K562 (cell line): ENCODE results near the gene PRDM1. TPM values are rescaled to one million over a fixed set of nuclear protein-coding genes. Genes with fewer than 3 reads are reported as not detected.

Experiments
- DIDO1 ChIP-seq: fragments of 450-650 bp; IDR thresholded peaks from 2 replicates; pipeline ENCODE4 v1.6.1; 2016; ENCODE audit warnings: low read depth, missing biosample characterization, missing genetic modification characterization
- HDAC1 ChIP-seq, 2 experiments: fragments of 450-650 bp; IDR thresholded peaks; 2 replicates each; pipeline ENCODE4 v1.6.1; 2016 to 2017; ENCODE audit warnings: inconsistent platforms in 1 of 2, mild to moderate bottlenecking in 1 of 2, moderate library complexity in 1 of 2
- HINFP ChIP-seq: fragments of 450-650 bp; conservative IDR thresholded peaks from 2 replicates; pipeline ENCODE4 v1.6.1; 2016; ENCODE audit warnings: missing genetic modification characterization, low read depth, mild to moderate bottlenecking, control low read depth, missing compliant biosample characterization
- JUND ChIP-seq, 2 experiments: IDR thresholded peaks; 2 replicates in 1 of 2; 3 replicates in 1 of 2; pipeline ENCODE4 v1.6.1; 2011; ENCODE audit warnings: borderline replicate concordance in 2 of 2, low read depth in 2 of 2, low read length in 2 of 2, improper control_type of control experiment in 1 of 2, missing biosample characterization in 1 of 2, missing genetic modification characterization in 1 of 2, missing genetic modification reagents in 1 of 2
- MTA1 ChIP-seq: fragments of 450-650 bp; IDR thresholded peaks from 2 replicates; pipeline ENCODE4 v1.6.1; 2017; ENCODE audit warnings: borderline replicate concordance
- NCOR1 ChIP-seq: fragments of 450-650 bp; IDR thresholded peaks from 2 replicates; pipeline ENCODE4 v1.6.1; 2016; ENCODE audit warnings: mild to moderate bottlenecking, moderate library complexity
- PYGO2 ChIP-seq: fragments of 450-650 bp; IDR thresholded peaks from 2 replicates; pipeline ENCODE4 v1.6.1; 2016; ENCODE audit warnings: mild to moderate bottlenecking, missing genetic modification characterization, moderate library complexity, missing compliant biosample characterization
- RNF219 ChIP-seq: fragments of 250-450 bp; sonication (Bioruptor Pico); IDR thresholded peaks from 2 replicates; pipeline ENCODE4 v1.5.0; 2022; ENCODE audit warnings: mild to moderate bottlenecking
- USF2 ChIP-seq: sonication (generic); formaldehyde crosslinking; IDR thresholded peaks from 2 replicates; pipeline ENCODE4 v1.5.0; 2020; ENCODE audit warnings: missing genetic modification reagents
- ZEB2 ChIP-seq: fragments of 450-650 bp; IDR thresholded peaks from 2 replicates; pipeline ENCODE4 v1.6.1; 2016
- ZNF184 ChIP-seq: sonication (generic); formaldehyde crosslinking; IDR thresholded peaks from 2 replicates; pipeline ENCODE4 v1.5.0; 2020; ENCODE audit warnings: missing genetic modification reagents
- ZNF311 ChIP-seq: fragments of 250-450 bp; sonication (Bioruptor Pico); IDR thresholded peaks from 2 replicates; pipeline ENCODE4 v1.4.0; 2020; ENCODE audit warnings: mild to moderate bottlenecking, moderate library complexity
- ZNF57 ChIP-seq: fragments of 450-650 bp; formaldehyde crosslinking; IDR thresholded peaks from 2 replicates; pipeline ENCODE4 v1.4.0; 2020; ENCODE audit warnings: mild to moderate bottlenecking, moderate library complexity
- polyA plus RNA-seq, 8 experiments: library from polyadenylated mRNA; depleted of rRNA in 4 of 8; stranded (reverse) in 5 of 8; unstranded in 3 of 8; fragments of >200 nt; fragmentation: Nextera tagmentation in 2 of 8; fragmentation: Illumina TruSeq in 1 of 8; extraction: Ambion mirVana in 2 of 8; extraction: Trizol in 1 of 8; gene quantifications; 2 replicates each; pipeline versions ENCODE4 v1.2.1 to v1.2.3, GENCODE V29; 2011 to 2014; ENCODE audit warnings: inconsistent platforms in 1 of 8, missing spikeins in 1 of 8
- total RNA-seq, 7 experiments: library from RNA; depleted of rRNA in 6 of 7; stranded (reverse); fragments of >200 nt in 6 of 7; fragmentation: Illumina TruSeq in 2 of 7; extraction: Trizol in 2 of 7; gene quantifications; 2 replicates each; pipeline versions ENCODE4 v1.2.1 to v1.2.3, GENCODE V29; 2011 to 2021; ENCODE audit warnings: low replicate concordance in 1 of 7
- TF ChIP-seq, protein P1 (sequence below): sonication (generic); formaldehyde crosslinking; IDR thresholded peaks from 2 replicates; pipeline ENCODE4 v1.8.0; 2022; ENCODE audit warnings: missing genetic modification reagents, mild to moderate bottlenecking, borderline replicate concordance
- TF ChIP-seq, protein P2 (sequence below): fragments of 250-450 bp; sonication (Bioruptor Pico); IDR thresholded peaks from 2 replicates; pipeline ENCODE4 v1.4.0; 2020; ENCODE audit warnings: mild to moderate bottlenecking, moderate library complexity, borderline replicate concordance
- TF ChIP-seq, protein P3 (sequence below), 2 experiments: fragments of 450-650 bp in 1 of 2; sonication (generic) in 1 of 2; formaldehyde crosslinking; conservative IDR thresholded peaks; 2 replicates each; pipeline versions ENCODE4 v1.4.0 to v1.8.1; 2020 to 2022; ENCODE audit warnings: mild to moderate bottlenecking in 1 of 2, missing genetic modification reagents in 1 of 2

Gene PRDM1
- total and polyA plus RNA-seq, 9 of the 15 experiments (the other 6 are each of a cell fraction or from before 2014, with no cell fraction given): 0.09 to 0.89 (median 0.27) TPM

- TF ChIP-seq, protein P1, sequence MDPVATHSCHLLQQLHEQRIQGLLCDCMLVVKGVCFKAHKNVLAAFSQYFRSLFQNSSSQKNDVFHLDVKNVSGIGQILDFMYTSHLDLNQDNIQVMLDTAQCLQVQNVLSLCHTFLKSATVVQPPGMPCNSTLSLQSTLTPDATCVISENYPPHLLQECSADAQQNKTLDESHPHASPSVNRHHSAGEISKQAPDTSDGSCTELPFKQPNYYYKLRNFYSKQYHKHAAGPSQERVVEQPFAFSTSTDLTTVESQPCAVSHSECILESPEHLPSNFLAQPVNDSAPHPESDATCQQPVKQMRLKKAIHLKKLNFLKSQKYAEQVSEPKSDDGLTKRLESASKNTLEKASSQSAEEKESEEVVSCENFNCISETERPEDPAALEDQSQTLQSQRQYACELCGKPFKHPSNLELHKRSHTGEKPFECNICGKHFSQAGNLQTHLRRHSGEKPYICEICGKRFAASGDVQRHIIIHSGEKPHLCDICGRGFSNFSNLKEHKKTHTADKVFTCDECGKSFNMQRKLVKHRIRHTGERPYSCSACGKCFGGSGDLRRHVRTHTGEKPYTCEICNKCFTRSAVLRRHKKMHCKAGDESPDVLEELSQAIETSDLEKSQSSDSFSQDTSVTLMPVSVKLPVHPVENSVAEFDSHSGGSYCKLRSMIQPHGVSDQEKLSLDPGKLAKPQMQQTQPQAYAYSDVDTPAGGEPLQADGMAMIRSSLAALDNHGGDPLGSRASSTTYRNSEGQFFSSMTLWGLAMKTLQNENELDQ (CRISPR knock-in tag): no peak
- TF ChIP-seq RNF219 (CRISPR knock-in tag): no peak
- no peak for TF ChIP-seq ZNF311 (CRISPR knock-in tag)
- no peak for TF ChIP-seq HINFP
- TF ChIP-seq NCOR1: no peak
- peak; percentile 34; the same call in 1 of the 2 replicates for TF ChIP-seq JUND (IDR thresholded peaks at IDR 0.05; ENCODE audit: borderline replicate concordance, low read depth, low read length)
- no peak for TF ChIP-seq JUND (tag; IDR thresholded peaks at IDR 0.05; ENCODE audit: borderline replicate concordance, low read depth, low read length)
- no peak for TF ChIP-seq HDAC1 (IDR thresholded peaks at IDR 0.05)
- TF ChIP-seq ZEB2: peak; percentile 87
- no peak for TF ChIP-seq ZNF184 (CRISPR knock-in tag)
- no peak; the same call in 1 of the 2 replicates for TF ChIP-seq MTA1
- no peak for TF ChIP-seq ZNF57 (CRISPR knock-in tag)
- TF ChIP-seq, protein P2, sequence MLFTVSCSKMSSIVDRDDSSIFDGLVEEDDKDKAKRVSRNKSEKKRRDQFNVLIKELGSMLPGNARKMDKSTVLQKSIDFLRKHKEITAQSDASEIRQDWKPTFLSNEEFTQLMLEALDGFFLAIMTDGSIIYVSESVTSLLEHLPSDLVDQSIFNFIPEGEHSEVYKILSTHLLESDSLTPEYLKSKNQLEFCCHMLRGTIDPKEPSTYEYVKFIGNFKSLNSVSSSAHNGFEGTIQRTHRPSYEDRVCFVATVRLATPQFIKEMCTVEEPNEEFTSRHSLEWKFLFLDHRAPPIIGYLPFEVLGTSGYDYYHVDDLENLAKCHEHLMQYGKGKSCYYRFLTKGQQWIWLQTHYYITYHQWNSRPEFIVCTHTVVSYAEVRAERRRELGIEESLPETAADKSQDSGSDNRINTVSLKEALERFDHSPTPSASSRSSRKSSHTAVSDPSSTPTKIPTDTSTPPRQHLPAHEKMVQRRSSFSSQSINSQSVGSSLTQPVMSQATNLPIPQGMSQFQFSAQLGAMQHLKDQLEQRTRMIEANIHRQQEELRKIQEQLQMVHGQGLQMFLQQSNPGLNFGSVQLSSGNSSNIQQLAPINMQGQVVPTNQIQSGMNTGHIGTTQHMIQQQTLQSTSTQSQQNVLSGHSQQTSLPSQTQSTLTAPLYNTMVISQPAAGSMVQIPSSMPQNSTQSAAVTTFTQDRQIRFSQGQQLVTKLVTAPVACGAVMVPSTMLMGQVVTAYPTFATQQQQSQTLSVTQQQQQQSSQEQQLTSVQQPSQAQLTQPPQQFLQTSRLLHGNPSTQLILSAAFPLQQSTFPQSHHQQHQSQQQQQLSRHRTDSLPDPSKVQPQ (CRISPR knock-in tag): no peak
- no peak for TF ChIP-seq USF2
- TF ChIP-seq, protein P3, sequence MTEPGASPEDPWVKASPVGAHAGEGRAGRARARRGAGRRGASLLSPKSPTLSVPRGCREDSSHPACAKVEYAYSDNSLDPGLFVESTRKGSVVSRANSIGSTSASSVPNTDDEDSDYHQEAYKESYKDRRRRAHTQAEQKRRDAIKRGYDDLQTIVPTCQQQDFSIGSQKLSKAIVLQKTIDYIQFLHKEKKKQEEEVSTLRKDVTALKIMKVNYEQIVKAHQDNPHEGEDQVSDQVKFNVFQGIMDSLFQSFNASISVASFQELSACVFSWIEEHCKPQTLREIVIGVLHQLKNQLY (CRISPR knock-in tag; conservative IDR thresholded peaks at IDR 0.05): no peak
- no peak for TF ChIP-seq DIDO1 (tag)
- no peak for TF ChIP-seq PYGO2 (tag)
Observed at GRCh38 chr6:106155219-106155830, 69.2 kb downstream of the PRDM1 start (continued).
